Right kidney (tissue), 9 donors: ENCODE measurements around the gene MAPK8IP1.
"Not testable (repeated sequence)": the region's sequence is repeated elsewhere in the genome, so short reads cannot be mapped to it uniquely, and the experiment has no call there.

Experiments
- DNase-seq: peaks from one replicate; pipeline ENCODE4 v3.0.0-alpha.2; 2016
- long read RNA-seq, 8 donors: transcript quantifications; one replicate each; lab custom pipeline, GENCODE V29; 2026

The MAPK8IP1 gene
- long read RNA-seq, donor 1, partial matches to known transcripts, result 0 of 1 reads
- long read RNA-seq, donor 1, other reads (novel, unspliced or antisense), result 0 of 1 reads
- long read RNA-seq, donor 2, partial matches to known transcripts, result 0 of 1 reads
- long read RNA-seq, donor 2, other reads (novel, unspliced or antisense), result 0 of 1 reads
- long read RNA-seq, donor 3, result 0 reads
- long read RNA-seq, donor 4, result 0 reads
- long read RNA-seq, donor 5, partial matches to known transcripts, result 0 of 3 reads
- long read RNA-seq, donor 5, other reads (novel, unspliced or antisense), result 0 of 3 reads
- long read RNA-seq, donor 6, result 0 reads
- long read RNA-seq, donor 7, partial matches to known transcripts, result 5 of 5 reads
- long read RNA-seq, donor 7, other reads (novel, unspliced or antisense), result 0 of 5 reads
- long read RNA-seq, donor 8, partial matches to known transcripts, result 0 of 1 reads
- long read RNA-seq, donor 8, other reads (novel, unspliced or antisense), result 0 of 1 reads

DNA sequence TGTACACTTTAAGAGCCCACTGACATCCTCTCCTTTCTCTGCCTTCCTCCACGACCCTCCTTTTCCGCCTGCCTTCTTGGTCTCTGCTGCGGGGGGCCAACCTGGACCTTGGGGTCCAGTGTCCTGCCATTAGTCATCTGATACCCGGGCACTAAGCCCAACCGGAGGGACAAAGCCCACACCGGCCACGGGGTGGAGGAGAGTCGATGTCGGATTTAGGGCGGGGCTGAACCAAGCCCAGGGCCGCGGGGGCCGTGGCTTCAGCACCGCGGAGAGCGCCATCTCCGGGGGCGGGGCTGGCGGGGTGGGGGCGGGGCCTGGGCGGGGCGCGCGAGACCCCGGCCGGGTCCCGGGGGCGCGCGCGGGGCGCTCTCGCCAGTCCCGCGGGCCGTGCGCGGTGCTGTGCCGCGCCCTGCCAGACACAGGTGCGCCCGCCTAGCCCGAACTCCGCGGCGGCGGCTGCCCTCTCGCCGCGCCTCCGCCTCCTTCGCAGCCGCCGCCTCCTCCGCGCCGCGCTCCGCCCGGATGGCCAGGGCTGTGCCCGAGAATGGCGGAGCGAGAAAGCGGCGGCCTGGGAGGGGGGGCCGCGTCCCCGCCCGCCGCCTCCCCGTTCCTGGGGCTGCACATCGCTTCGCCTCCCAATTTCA, at the start of gene MAPK8IP1:
Gene MAPK8IP1 (plus strand): TSS at position 378 of the 647 bp plus-strand sequence. CDS start 170 bp downstream, at position 548.
- DNase-seq, result peak; percentile 66

DNA sequence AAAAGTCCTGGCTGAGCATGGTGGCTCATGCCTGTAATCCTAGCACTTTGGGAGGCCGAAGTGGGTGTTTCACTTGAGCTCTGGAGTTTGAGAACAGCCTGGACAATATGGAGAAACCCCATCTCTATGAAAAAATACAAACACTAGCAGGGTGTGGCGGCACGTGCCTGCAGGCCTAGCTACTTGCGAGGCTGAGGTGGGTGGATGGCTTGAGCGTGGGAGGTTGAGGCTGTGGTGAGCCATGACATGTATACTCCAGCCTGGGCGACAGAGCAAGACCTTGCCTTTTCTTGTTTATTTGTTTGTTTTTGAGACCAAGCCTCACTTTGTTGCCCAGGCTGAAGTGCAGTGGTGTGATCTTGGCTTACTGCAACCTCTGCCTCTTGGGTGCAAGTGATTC, 46.2 kb upstream of the MAPK8IP1 start:
- no peak for DNase-seq

- not testable (repeated sequence) for DNase-seq
These were observed 45.2 kb upstream of the MAPK8IP1 start for GRCh38 chr11:45840251-45840650.

DNA sequence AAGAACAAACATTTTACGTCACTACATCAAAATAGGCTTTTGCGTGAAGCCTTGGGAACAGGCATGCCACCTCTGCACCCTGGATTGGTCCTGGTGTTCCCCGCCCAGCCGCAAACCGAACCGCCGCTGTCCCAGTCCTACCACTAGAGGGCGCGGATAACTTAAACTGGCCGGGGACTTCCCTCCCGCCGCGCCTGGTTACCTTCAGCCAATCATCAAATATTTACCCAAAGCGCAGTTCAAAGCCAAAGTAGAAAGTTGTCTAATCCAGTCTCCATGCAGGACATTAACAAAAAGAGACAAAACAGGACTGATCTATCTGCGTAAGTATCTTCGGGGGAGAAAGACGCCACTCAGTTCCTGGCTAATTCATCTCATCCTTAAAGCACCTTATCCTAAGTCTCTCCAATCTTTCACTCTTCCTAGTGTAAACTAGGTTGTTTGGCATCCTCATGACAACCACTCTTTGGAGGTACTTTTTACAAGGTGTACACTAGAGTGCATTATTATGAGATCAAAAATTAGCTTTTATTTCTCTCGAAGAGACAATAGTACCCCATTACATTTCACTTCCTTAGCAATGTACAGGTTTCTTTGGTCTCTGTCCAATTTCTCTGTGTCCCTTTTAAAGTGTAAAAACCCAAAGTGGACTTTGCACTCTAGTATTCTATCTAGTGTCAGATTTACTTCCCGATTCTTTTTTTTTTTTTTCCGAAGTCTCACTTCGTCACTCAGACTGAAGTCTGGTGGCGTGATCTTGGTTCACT, 42.1 kb upstream of the MAPK8IP1 start:
- DNase-seq, result peak; percentile 77

- no peak for DNase-seq
These were observed 40.5 kb upstream of the MAPK8IP1 start for GRCh38 chr11:45844822-45845578.

DNA sequence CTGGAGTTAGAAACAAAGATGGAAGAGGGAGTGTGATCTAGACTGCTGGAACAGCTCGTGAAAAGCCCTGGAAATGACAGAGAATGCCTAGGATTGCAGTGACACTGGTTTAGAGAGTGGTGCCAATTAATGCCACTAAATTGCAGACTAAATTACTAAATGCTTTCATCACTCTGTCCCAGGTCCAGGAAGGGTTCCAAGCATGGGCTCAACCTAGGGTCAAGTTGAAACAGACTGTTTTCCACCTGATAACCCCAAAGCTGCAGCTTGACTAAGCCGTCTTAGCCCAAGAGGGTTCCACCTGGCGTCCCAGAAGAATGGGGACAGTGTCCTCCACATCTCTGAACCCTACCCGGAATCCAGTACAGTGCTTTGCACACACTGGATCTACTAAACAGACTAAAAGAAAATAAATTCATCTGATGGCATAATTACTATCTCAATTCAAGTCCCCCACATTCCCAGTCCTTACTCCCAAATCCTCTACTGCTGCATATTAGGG, 39.2 kb upstream of the MAPK8IP1 start:
- DNase-seq, result no peak

GRCh38 chr11:45846974-45847910, 38.2 kb upstream of the MAPK8IP1 start, which contains the start of gene CRY2:
TSS of gene CRY2 (plus strand) at chr11:45847475. CDS start at chr11:45847491, 16 bp downstream.
- peak; percentile 93 for DNase-seq

GRCh38 chr11:45847911-45848316, 37.5 kb upstream of the MAPK8IP1 start:
- no peak for DNase-seq

DNA sequence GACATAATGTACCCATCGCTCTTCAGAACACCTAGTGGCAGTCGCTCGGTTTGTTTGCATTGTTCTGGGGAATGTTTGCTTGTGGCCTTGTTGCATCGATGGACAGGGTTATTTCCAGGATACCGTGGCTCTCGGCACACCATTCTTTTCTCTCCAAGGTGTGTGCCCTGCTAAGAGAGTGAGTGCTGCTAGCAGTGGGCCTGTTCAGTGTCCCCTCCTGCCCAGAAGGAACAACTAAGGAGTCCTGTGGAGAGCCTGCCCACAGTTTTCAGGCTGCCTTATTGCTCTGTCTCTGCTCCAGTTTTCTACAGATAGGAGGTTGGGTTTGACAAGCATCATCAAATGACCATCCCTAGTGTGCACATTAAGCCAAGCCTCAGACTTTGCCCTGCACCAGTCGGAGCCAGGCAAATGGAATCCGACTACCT, 36.8 kb upstream of the MAPK8IP1 start:
- DNase-seq, result no peak

DNA sequence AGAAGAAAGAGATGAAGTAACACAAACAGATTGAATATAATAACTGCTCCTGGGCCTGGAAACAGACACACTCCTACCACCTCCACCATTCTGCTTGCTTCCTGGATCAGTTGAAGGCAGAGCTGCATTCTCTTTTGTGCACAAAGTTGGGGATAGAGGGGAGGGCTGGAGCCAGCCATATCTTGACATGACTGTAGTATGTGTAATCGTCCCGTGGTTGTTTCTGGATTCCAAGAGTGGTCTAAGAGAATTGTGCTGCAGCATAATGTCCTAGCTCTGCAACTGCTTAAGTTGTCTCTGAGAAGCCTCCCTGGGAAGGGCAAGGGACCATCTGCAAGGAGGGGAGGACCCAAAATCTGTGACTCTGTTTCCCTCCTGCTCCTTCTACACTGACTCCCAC, 35.0 kb upstream of the MAPK8IP1 start:
- DNase-seq, result no peak

GRCh38 chr11:45851228-45851627, 34.2 kb upstream of the MAPK8IP1 start:
- DNase-seq, result no peak

DNA sequence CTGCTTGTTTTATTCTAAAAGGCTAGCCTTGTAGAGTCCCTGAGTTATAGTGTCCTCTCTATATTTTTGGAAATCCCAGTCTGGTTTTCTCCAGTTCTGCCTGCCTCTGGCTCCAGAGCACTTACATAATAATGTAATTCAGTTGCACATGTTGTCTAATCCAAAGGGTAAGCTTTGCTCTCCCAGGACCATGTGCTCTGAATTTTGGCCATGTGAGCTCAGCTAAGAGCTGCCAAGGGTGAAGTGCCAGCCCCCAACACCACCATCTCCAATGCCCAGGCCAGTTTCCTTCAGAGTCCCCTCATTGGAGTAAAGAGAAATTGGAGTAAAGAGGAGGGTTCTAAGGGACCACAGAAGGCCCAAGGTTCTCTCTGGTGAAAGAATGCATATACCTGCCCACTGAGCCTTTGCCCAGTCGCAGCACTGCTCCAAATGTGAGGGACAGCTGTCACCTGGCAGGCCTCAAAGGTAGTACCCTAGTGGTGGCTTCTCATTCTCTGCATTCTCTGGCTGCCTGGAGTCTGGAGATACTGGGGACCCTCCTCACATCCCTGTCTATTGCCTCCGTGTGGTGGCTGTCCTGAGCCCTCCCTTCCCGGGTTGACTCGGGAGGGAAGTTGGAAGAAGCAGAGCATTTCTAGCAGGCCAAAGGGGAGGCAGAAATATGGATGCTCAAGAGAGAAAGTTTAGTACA, 33.3 kb upstream of the MAPK8IP1 start:
- DNase-seq, result no peak

GRCh38 chr11:45852712-45853101, 32.7 kb upstream of the MAPK8IP1 start:
- no peak for DNase-seq

DNA sequence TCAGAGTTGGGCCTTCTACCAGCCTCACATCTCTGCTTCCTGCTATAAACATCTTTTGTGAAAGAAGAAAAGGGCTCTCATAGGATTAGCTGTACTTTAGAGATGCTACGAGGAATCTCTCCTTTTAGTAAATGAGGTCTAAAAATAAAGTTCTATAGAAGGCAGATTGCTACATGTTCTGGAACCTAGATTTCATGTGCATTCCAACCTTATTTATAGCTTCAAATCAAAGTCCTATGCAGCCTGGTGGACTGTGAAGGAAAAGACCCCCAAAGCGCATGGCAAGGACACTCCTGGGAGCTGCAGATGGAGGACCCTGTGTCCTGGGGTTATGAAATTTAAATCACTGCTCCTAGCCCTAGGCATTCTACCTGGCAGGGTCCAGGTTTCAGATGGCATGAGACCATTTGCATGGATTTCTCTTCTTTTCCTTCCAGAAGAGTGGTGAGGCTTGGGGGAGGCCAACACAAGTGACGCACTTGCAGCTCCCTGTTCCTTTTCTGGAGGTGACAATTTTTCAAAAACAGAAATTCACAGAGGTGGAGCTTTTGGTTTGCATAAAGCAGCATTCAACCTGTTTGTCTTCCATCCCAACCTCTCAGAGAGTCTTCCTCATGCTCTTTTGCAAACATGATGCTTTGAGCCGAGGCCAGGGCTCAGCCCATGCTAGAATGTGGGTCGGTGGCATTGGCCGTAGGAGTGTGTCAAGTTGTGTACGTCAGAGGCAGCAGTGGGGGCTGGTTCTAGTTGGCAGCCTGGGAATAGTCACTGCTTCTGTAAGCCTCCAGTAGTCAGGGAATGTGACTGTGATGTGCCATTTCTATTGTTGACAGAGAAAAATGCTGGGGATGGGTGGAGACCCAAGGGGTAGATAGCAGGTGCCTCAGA, 31.9 kb upstream of the MAPK8IP1 start:
- no peak for DNase-seq

DNA sequence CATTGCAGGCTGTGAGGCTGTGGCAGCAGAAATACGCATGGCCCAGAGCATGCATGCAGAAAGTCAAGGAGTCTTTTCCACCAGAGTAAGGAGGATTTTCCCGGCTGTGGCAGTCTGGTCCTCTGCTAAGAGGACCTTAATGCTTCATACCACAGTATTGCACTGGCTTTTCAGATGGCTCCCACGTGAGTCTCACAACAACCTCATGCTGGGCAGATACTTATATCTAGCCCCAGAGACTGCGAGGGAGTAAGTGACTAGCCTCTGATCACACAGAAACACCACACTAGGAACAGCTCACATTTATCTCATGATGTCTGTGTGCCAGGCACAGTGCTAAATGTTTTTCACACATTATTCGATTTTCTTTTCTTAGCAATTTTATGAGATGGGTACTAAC, 30.1 kb upstream of the MAPK8IP1 start:
- no peak for DNase-seq

- no peak for DNase-seq
These were observed 29.4 kb upstream of the MAPK8IP1 start for GRCh38 chr11:45856044-45856468.

DNA sequence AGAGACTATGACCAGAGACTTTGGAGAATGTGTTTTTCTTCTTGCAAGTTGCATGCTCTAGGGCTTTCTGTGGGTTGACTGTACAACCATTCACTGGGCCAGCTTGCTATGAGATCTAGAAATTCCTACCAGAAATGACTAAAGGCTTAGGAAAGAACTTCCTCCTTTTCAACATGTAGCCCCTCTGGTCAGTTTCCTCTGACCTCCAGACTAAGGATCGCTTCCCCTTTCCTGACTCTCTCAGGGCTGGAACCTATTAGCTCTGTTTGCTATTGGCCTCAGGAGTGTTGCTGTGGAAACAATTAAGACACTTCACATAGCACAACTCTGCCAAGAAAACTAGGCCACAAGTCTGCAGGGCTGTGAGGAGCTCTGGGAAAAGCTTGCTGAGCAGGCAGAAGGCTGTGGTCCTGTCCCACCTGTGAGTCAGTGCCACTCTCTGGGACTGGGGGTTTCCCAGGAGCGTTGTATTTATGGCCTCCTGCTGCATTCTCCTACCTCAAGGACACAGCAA, 27.4 kb upstream of the MAPK8IP1 start:
- no peak for DNase-seq

DNA sequence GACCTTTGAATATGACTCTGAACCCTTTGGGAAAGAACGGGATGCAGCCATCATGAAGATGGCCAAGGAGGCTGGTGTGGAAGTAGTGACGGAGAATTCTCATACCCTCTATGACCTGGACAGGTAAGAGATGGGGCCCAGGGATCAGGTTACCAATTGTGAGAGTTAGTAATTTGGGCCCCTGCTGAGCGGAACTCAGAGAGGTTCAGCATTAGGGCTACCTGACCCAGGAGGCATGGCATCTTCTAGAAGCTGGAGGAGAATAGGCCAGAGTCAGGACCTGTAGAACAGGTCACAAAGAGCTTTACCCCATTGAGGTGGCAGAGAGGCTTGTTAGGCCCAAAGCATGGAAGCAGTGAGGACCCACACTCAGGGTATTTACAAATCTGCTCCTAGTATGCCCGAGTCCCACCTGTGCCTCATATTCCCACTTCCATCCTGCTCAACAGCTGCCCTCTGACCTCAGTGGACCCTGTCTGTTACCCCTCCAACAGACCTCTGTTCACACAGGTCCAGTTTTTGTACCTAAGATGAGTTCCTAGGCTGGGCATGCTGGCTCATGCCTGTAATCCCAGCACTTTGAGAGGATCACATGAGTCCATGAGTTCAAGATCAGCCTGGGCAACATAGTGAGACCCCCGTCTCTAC, 26.6 kb upstream of the MAPK8IP1 start:
- DNase-seq, result no peak
